HepG2 (cell line): Measurements from ENCODE around the gene NRL. TPM values are rescaled to one million over a fixed set of nuclear protein-coding genes. Genes with fewer than 3 reads are reported as not detected.
A peak's percentile ranks its signal among the peaks of the same experiment; 100 is the strongest.

Experiments
- ATAD3A ChIP-seq: sonication (generic); formaldehyde crosslinking; IDR thresholded peaks from 2 replicates; pipeline ENCODE4 v1.4.0; 2020; ENCODE audit warnings: missing genetic modification reagents
- E2F1 ChIP-seq: sonication (generic); formaldehyde crosslinking; IDR thresholded peaks from 2 replicates; pipeline ENCODE4 v1.5.0; 2020; ENCODE audit warnings: missing genetic modification reagents
- FOXP4 ChIP-seq: sonication (generic); formaldehyde crosslinking; IDR thresholded peaks from 2 replicates; pipeline ENCODE4 v1.4.0; 2020; ENCODE audit warnings: missing genetic modification reagents
- JDP2 ChIP-seq: sonication (generic); formaldehyde crosslinking; IDR thresholded peaks from 2 replicates; pipeline ENCODE4 v1.8.1; 2022; ENCODE audit warnings: missing genetic modification reagents, borderline replicate concordance
- KAT8 ChIP-seq: IDR thresholded peaks from 2 replicates; pipeline ENCODE4 v1.6.1; 2016; ENCODE audit warnings: missing genetic modification reagents, missing compliant biosample characterization
- MAFG ChIP-seq: sonication (generic); formaldehyde crosslinking; IDR thresholded peaks from 2 replicates; pipeline ENCODE4 v1.5.1; 2020; ENCODE audit warnings: mild to moderate bottlenecking, missing genetic modification reagents
- PAXIP1 ChIP-seq: sonication (generic); formaldehyde crosslinking; conservative IDR thresholded peaks from 2 replicates; pipeline ENCODE4 v1.4.0; 2020; ENCODE audit warnings: mild to moderate bottlenecking, missing genetic modification reagents, moderate library complexity
- REST ChIP-seq, 2 experiments: IDR thresholded peaks; 2 replicates each; pipeline ENCODE4 v1.6.1; 2011 to 2012; ENCODE audit warnings: low read length in 2 of 2, borderline replicate concordance in 1 of 2, low read depth in 1 of 2, mild to moderate bottlenecking in 1 of 2, moderate library complexity in 1 of 2
- TMF1 ChIP-seq: sonication (generic); formaldehyde crosslinking; IDR thresholded peaks from 2 replicates; pipeline ENCODE4 v1.8.1; 2022; ENCODE audit warnings: low read depth, missing genetic modification reagents
- ZFP36 ChIP-seq: fragments of 150-350 bp; IDR thresholded peaks from 2 replicates; pipeline ENCODE4 v1.6.1; 2018; ENCODE audit warnings: borderline replicate concordance, low read length, low read depth; ENCODE audit not compliant: partially characterized antibody
- ZNF691 ChIP-seq: sonication (generic); formaldehyde crosslinking; IDR thresholded peaks from 2 replicates; pipeline ENCODE4 v1.4.0; 2020; ENCODE audit warnings: missing genetic modification reagents, low read depth, mild to moderate bottlenecking, borderline replicate concordance
- ZNF737 ChIP-seq: sonication (generic); formaldehyde crosslinking; IDR thresholded peaks from 2 replicates; pipeline ENCODE4 v1.5.0; 2020; ENCODE audit warnings: missing genetic modification reagents, mild to moderate bottlenecking, borderline replicate concordance
- ZNF850 ChIP-seq: sonication (generic); formaldehyde crosslinking; conservative IDR thresholded peaks from 2 replicates; pipeline ENCODE4 v1.9.0; 2021; ENCODE audit warnings: mild to moderate bottlenecking, missing genetic modification reagents
- polyA plus RNA-seq, 8 experiments: library from polyadenylated mRNA; depleted of rRNA in 3 of 8; stranded (reverse) in 7 of 8; unstranded in 1 of 8; fragments of >200 nt; fragmentation: Illumina TruSeq in 4 of 8; extraction: Trizol in 4 of 8; gene quantifications; 2 replicates each; pipeline versions ENCODE4 v1.2.1 to v1.2.3, GENCODE V29; 2011 to 2016; ENCODE audit warnings: low read depth in 4 of 8, missing spikeins in 1 of 8, mixed read lengths in 1 of 8; ENCODE audit not compliant: insufficient read depth in 1 of 8
- total RNA-seq, 5 experiments: library from RNA; depleted of rRNA; stranded (reverse); fragments of >200 nt; fragmentation: Illumina TruSeq; extraction: Trizol; gene quantifications; 2 replicates each; pipeline ENCODE4 v1.2.3, GENCODE V29; 2016; ENCODE audit warnings: low read depth in 1 of 5

Gene NRL
- total and polyA plus RNA-seq, 2 of the 13 experiments (the other 11 are each of a cell fraction or from before 2014, with no cell fraction given), result 2.5 to 4.7 TPM

- TF ChIP-seq PAXIP1 (no peak), FOXP4 (CRISPR knock-in tag) (no peak), MAFG (CRISPR knock-in tag) (0 out of 2 replicates have a peak, but pooled peaks have one; percentile 20), ZNF850 (CRISPR knock-in tag) (no peak), ZNF737 (CRISPR knock-in tag) (no peak), ZFP36 (no peak), JDP2 (CRISPR knock-in tag) (no peak), ATAD3A (CRISPR knock-in tag) (no peak), KAT8 (CRISPR knock-in tag) (no peak), TMF1 (no peak), REST (IDR thresholded peaks at IDR 0.05; ENCODE audit: borderline replicate concordance in 1 of 2, low read depth in 1 of 2, low read length in 2 of 2) (no peak), E2F1 (CRISPR knock-in tag) (no peak), ZNF691 (CRISPR knock-in tag) (peak; percentile 17; the same call in 1 of the 2 replicates)
These were observed 41.6 kb downstream of the NRL start (continued) for GRCh38 chr14:24072881-24073877.
